Lower leg skin (tissue), 3 donors: ENCODE results near the gene SPATA33.

Experiments
- CTCF ChIP-seq, 3 donors: fragments of 450-650 bp; IDR thresholded peaks; one replicate each; pipeline ENCODE4 v1.5.1; 2016; ENCODE audit warnings: antibody characterized with exemption in 3 of 3, mild to moderate bottlenecking in 3 of 3, moderate library complexity in 2 of 3
- POLR2A ChIP-seq, 2 donors: fragments of 450-650 bp; IDR thresholded peaks; one replicate each; pipeline ENCODE4 v1.6.1; 2016 to 2017; ENCODE audit warnings: antibody characterized with exemption in 2 of 2, mild to moderate bottlenecking in 1 of 2, moderate library complexity in 1 of 2

DNA sequence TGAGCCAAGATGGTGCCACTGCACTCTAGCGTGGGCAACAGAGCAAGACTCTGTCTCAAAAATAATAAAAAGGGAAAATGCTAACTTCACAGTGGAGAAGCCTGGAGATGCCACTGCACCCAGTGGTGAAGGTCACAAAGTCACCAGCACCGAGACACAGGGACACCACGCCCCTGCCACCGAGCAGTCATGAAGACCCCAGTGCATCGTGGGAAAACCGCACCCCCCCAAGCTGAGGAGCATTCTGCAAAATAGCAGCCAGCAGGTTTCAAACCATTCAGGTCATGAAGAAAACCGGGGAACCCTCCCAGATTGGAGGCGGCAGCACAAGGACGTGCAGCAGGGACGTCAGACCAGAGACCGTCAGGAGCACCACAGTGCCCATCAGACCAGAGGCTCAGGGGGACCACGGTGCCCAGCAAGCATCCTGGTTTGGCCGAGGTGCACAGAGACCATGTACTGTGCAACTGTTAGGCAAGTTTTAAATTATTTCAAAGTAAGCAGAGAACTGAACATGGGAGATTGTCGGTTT is 13.8 kb upstream of the SPATA33 start:
- TF ChIP-seq CTCF (IDR thresholded peaks at IDR 0.05) (no peak), POLR2A (IDR thresholded peaks at IDR 0.05) (no peak)
